A549 (cell line): ENCODE results near the gene CRB2. TPM values are rescaled to one million over a fixed set of nuclear protein-coding genes. Genes with fewer than 3 reads are reported as not detected.

Source experiments
- ATAC-seq, 2 experiments: fragments of 200-7000 bp in 1 of 2; fragments of >200 bp in 1 of 2; cut with Nextera tagmentation in 1 of 2; cut with Tn5 transposase in 1 of 2; 3 replicates each; pipeline versions ENCODE4 v1.8.0 to v1.9.1; 2018 to 2020; ENCODE audit warnings: mild to moderate bottlenecking in 1 of 2, moderate library complexity in 1 of 2
- CTCF ChIA-PET: fragments of 300-600 bp; sonication (Branson Sonifier 250); formaldehyde crosslinking; extraction: SDS; loops from one replicate; lab custom pipeline; 2021; ENCODE audit warnings: antibody characterized with exemption, inconsistent platforms; lab: Yijun Ruan, JAX
- POLR2A ChIA-PET: fragments of 350-600 bp; formaldehyde crosslinking; extraction: SDS; loops from one replicate; lab custom pipeline; 2021; ENCODE audit warnings: antibody characterized with exemption, inconsistent platforms; lab: Yijun Ruan, JAX
- DNase-seq, 2 experiments: peaks; one replicate each; pipeline versions ENCODE4 v3.0.0 to v3.0.0-alpha.2; 2011 to 2016; ENCODE audit warnings: low read depth in 1 of 2, low spot score in 1 of 2
- FAIRE-seq: peaks from 2 replicates; lab custom pipeline; 2011; peaks lifted over from hg19 to GRCh38; lab: Jason Lieb, UNC
- H3K27ac ChIP-seq, 2 experiments: fragments of >200 bp; sonication (Bioruptor Twin); formaldehyde crosslinking; 3 replicates each; pipeline ENCODE4 v1.5.1; 2016 to 2017
- H3K4me1 ChIP-seq: fragments of >200 bp; sonication (Bioruptor Twin); formaldehyde crosslinking; 3 replicates; pipeline ENCODE4 v1.6.1; 2016
- H3K4me2 ChIP-seq: fragments of >200 bp; sonication (Bioruptor Twin); formaldehyde crosslinking; 3 replicates; pipeline ENCODE4 v1.6.1; 2016
- H3K4me3 ChIP-seq: fragments of >200 bp; sonication (Bioruptor Twin); formaldehyde crosslinking; 3 replicates; pipeline ENCODE4 v1.5.1; 2016
- H3K9me3 ChIP-seq: fragments of >200 bp; sonication (Bioruptor Twin); formaldehyde crosslinking; 3 replicates; pipeline ENCODE4 v1.6.1; 2016
- CBX2 ChIP-seq: fragments of 200-600 bp; sonication (generic); IDR thresholded peaks from 2 replicates; pipeline ENCODE4 v1.6.1; 2016; ENCODE audit warnings: low read depth, mild to moderate bottlenecking, borderline replicate concordance
- CBX8 ChIP-seq: fragments of 200-600 bp; sonication (generic); IDR thresholded peaks from 2 replicates; pipeline ENCODE4 v1.6.1; 2016
- CHD2 ChIP-seq: fragments of 150-350 bp; IDR thresholded peaks from 2 replicates; pipeline ENCODE4 v1.6.1; 2014; ENCODE audit warnings: low read length; ENCODE audit not compliant: partially characterized antibody
- CHD4 ChIP-seq: fragments of 200-600 bp; sonication (generic); IDR thresholded peaks from 2 replicates; pipeline ENCODE4 v1.6.1; 2016; ENCODE audit warnings: antibody characterized with exemption, mild to moderate bottlenecking, borderline replicate concordance
- ESRRA ChIP-seq: fragments of 150-350 bp; IDR thresholded peaks from 2 replicates; pipeline ENCODE4 v1.6.1; 2014; ENCODE audit warnings: mild to moderate bottlenecking, low read length, borderline replicate concordance
- FOSL2 ChIP-seq, 2 experiments: fragments of 450-650 bp in 1 of 2; fragments of >200 bp in 1 of 2; sonication (Bioruptor Twin) in 1 of 2; formaldehyde crosslinking; IDR thresholded peaks; 2 replicates each; pipeline versions ENCODE4 v1.5.0 to v1.6.1; 2016 to 2020; ENCODE audit warnings: mild to moderate bottlenecking in 1 of 2, moderate library complexity in 1 of 2
- FOXS1 ChIP-seq: fragments of 250-450 bp; sonication (Bioruptor Pico); IDR thresholded peaks from 2 replicates; pipeline ENCODE4 v1.5.0; 2020; ENCODE audit warnings: mild to moderate bottlenecking, moderate library complexity
- HEYL ChIP-seq: fragments of 250-450 bp; sonication (Bioruptor Pico); IDR thresholded peaks from 2 replicates; pipeline ENCODE4 v1.8.0; 2021; ENCODE audit warnings: mild to moderate bottlenecking, moderate library complexity
- HOXB13 ChIP-seq: fragments of 250-450 bp; sonication (Bioruptor Pico); IDR thresholded peaks from 2 replicates; pipeline ENCODE4 v1.5.0; 2020; ENCODE audit warnings: low read depth, mild to moderate bottlenecking, moderate library complexity
- HOXB5 ChIP-seq: fragments of 250-450 bp; sonication (Bioruptor Pico); IDR thresholded peaks from 2 replicates; pipeline ENCODE4 v1.5.0; 2020; ENCODE audit warnings: mild to moderate bottlenecking, moderate library complexity
- KDM1A ChIP-seq: fragments of 200-600 bp; sonication (generic); IDR thresholded peaks from 2 replicates; pipeline ENCODE4 v1.6.1; 2016; ENCODE audit warnings: low read depth, mild to moderate bottlenecking
- MAFK ChIP-seq: fragments of 450-650 bp; IDR thresholded peaks from 2 replicates; pipeline ENCODE4 v1.6.1; 2014; ENCODE audit not compliant: partially characterized antibody
- MAZ ChIP-seq: fragments of 150-350 bp; IDR thresholded peaks from 2 replicates; pipeline ENCODE4 v1.6.1; 2014; ENCODE audit warnings: antibody characterized with exemption, low read depth, low read length, borderline replicate concordance
- NPAS2 ChIP-seq: fragments of 250-450 bp; sonication (Bioruptor Pico); IDR thresholded peaks from 2 replicates; pipeline ENCODE4 v1.8.0; 2022; ENCODE audit warnings: mild to moderate bottlenecking, moderate library complexity, borderline replicate concordance
- PHF8 ChIP-seq: fragments of 200-600 bp; sonication (generic); IDR thresholded peaks from 2 replicates; pipeline ENCODE4 v1.6.1; 2016; ENCODE audit warnings: low read depth, mild to moderate bottlenecking, antibody characterized with exemption, moderate library complexity, borderline replicate concordance
- POLR2A ChIP-seq: IDR thresholded peaks from 2 replicates; pipeline ENCODE4 v1.6.1; 2012; ENCODE audit warnings: mild to moderate bottlenecking, low read length
- POLR2AphosphoS2 ChIP-seq: conservative IDR thresholded peaks from 2 replicates; pipeline ENCODE4 v1.6.1; 2012; ENCODE audit warnings: low read length, improper control_type of control experiment, inconsistent platforms
- RFX5 ChIP-seq: fragments of 450-650 bp; IDR thresholded peaks from 2 replicates; pipeline ENCODE4 v1.7.1; 2014; ENCODE audit warnings: antibody characterized with exemption, mild to moderate bottlenecking, moderate library complexity
- RNF2 ChIP-seq: fragments of 200-600 bp; sonication (generic); IDR thresholded peaks from 2 replicates; pipeline ENCODE4 v1.6.1; 2016; ENCODE audit warnings: low read depth, mild to moderate bottlenecking, antibody characterized with exemption, moderate library complexity, borderline replicate concordance
- TP53 ChIP-seq: fragments of 250-450 bp; sonication (Bioruptor Pico); IDR thresholded peaks from 2 replicates; pipeline ENCODE4 v1.5.0; 2021; ENCODE audit warnings: mild to moderate bottlenecking, moderate library complexity
- ZFP36 ChIP-seq: fragments of 450-650 bp; IDR thresholded peaks from 2 replicates; pipeline ENCODE4 v1.6.1; 2014; ENCODE audit warnings: borderline replicate concordance; ENCODE audit not compliant: partially characterized antibody
- ZNF302 ChIP-seq: fragments of 250-450 bp; sonication (Bioruptor Pico); IDR thresholded peaks from 2 replicates; pipeline ENCODE4 v1.9.0; 2021; ENCODE audit warnings: inconsistent platforms, mild to moderate bottlenecking, moderate library complexity
- WGBS: methylation state at CpG from one replicate; pipeline ENCODE4 v1.1.6; 2017; ENCODE audit errors: missing lambda C conversion rate; 5-methylcytosine and 5-hydroxymethylcytosine counted together
- polyA plus RNA-seq, 4 experiments: library from polyadenylated mRNA; depleted of rRNA in 3 of 4; stranded (reverse); fragments of >200 nt; fragmentation: RNase III in 1 of 4; extraction: RNeasy Plus Mini Kit Qiagen cat#74134 plus additional on column Dnase treatment in 1 of 4; gene quantifications; 2 replicates in 3 of 4; 3 replicates in 1 of 4; pipeline ENCODE4 v1.2.3, GENCODE V29; 2011 to 2017
- TF ChIP-seq, protein P1 (sequence below): fragments of >200 bp; sonication (Bioruptor Twin); formaldehyde crosslinking; IDR thresholded peaks from 3 replicates; pipeline ENCODE4 v1.6.1; 2016
- TF ChIP-seq, protein P2 (sequence below): fragments of >200 bp; sonication (Bioruptor Twin); formaldehyde crosslinking; IDR thresholded peaks from 3 replicates; pipeline ENCODE4 v1.5.1; 2016
- TF ChIP-seq, protein P3 (sequence below): fragments of 250-450 bp; sonication (Bioruptor Pico); IDR thresholded peaks from 2 replicates; pipeline ENCODE4 v1.5.0; 2021; ENCODE audit warnings: mild to moderate bottlenecking, moderate library complexity, borderline replicate concordance
- TF ChIP-seq, protein P4 (sequence below): IDR thresholded peaks from 2 replicates; pipeline ENCODE4 v1.6.1; 2012
- TF ChIP-seq, protein P5 (sequence below): IDR thresholded peaks from 2 replicates; pipeline ENCODE4 v1.6.1; 2012

The CRB2 gene
- polyA plus RNA-seq, 2 of the 4 experiments (the other 2 are of a cell fraction): 0.01 to 0.05 TPM

DNA sequence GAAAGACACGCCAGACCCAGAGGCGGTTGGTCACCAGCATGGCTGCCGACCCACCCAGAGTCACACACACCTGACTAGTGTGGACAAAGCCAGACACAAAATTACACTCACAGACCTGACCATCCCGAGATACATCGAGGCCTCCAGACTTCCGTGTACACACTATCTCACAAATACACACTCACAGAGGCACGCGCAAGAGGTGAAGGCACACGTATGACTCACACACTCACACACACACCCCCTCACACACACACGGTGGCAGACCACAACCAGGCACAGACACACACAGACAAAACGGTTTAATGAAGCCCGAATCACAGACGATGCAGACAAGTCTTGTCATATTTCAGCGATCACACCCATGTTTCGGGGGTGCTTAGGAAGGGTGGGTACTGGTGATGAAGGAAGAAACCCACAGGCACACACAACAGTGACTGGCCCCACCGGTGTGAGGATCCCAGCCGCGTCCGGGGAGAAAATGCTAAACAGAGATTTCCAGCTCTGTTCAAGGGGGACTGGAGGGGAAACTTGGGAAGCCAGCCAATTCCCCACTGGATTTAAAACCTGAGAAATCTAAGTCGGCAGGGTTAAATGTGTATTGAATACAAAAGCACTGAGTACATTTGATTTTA, 51.3 kb downstream of the CRB2 start:
- ATAC-seq: no peak
- CTCF ChIA-PET: interaction anchor here (0.6 to 3.0 kb wide), 5 partner anchors 8 to 200 kb away, joined by 3 to 16 read pairs (median 3); no protein-coding TSS in a partner anchor
- no peaks in the 10 kb centered on the region for H3K9me3 ChIP-seq
- H3K4me1 ChIP-seq: no peaks in the 10 kb centered on the region
- H3K4me3 ChIP-seq: no peak overlapping the region
- H3K27ac ChIP-seq: no peak overlapping the region
- WGBS: 87% methylated on average over 20 of the region's 20 CpGs
- TF ChIP-seq RNF2 (no peak), ZNF302 (CRISPR knock-in tag) (no peak), FOSL2 (IDR thresholded peaks at IDR 0.05) (no peak), FOSL2 (CRISPR knock-in tag; IDR thresholded peaks at IDR 0.05) (no peak), HOXB5 (no peak), ESRRA (no peak), CBX8 (no peak), HOXB13 (CRISPR knock-in tag) (no peak), CHD4 (no peak), NPAS2 (CRISPR knock-in tag) (no peak), PHF8 (no peak), CBX2 (no peak), TP53 (CRISPR knock-in tag) (no peak), ZFP36 (no peak), KDM1A (no peak)
- TF ChIP-seq, protein P1, sequence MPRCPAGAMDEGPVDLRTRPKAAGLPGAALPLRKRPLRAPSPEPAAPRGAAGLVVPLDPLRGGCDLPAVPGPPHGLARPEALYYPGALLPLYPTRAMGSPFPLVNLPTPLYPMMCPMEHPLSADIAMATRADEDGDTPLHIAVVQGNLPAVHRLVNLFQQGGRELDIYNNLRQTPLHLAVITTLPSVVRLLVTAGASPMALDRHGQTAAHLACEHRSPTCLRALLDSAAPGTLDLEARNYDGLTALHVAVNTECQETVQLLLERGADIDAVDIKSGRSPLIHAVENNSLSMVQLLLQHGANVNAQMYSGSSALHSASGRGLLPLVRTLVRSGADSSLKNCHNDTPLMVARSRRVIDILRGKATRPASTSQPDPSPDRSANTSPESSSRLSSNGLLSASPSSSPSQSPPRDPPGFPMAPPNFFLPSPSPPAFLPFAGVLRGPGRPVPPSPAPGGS: no peak
- TF ChIP-seq, protein P2, sequence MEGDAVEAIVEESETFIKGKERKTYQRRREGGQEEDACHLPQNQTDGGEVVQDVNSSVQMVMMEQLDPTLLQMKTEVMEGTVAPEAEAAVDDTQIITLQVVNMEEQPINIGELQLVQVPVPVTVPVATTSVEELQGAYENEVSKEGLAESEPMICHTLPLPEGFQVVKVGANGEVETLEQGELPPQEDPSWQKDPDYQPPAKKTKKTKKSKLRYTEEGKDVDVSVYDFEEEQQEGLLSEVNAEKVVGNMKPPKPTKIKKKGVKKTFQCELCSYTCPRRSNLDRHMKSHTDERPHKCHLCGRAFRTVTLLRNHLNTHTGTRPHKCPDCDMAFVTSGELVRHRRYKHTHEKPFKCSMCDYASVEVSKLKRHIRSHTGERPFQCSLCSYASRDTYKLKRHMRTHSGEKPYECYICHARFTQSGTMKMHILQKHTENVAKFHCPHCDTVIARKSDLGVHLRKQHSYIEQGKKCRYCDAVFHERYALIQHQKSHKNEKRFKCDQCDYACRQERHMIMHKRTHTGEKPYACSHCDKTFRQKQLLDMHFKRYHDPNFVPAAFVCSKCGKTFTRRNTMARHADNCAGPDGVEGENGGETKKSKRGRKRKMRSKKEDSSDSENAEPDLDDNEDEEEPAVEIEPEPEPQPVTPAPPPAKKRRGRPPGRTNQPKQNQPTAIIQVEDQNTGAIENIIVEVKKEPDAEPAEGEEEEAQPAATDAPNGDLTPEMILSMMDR: no peak
- TF ChIP-seq, all 56 proteins: peak for 0
- POLR2A ChIA-PET: no interaction called here
- DNase-seq: no peak
- no peak overlapping the region for H3K4me2 ChIP-seq
- FAIRE-seq: no peak

DNA sequence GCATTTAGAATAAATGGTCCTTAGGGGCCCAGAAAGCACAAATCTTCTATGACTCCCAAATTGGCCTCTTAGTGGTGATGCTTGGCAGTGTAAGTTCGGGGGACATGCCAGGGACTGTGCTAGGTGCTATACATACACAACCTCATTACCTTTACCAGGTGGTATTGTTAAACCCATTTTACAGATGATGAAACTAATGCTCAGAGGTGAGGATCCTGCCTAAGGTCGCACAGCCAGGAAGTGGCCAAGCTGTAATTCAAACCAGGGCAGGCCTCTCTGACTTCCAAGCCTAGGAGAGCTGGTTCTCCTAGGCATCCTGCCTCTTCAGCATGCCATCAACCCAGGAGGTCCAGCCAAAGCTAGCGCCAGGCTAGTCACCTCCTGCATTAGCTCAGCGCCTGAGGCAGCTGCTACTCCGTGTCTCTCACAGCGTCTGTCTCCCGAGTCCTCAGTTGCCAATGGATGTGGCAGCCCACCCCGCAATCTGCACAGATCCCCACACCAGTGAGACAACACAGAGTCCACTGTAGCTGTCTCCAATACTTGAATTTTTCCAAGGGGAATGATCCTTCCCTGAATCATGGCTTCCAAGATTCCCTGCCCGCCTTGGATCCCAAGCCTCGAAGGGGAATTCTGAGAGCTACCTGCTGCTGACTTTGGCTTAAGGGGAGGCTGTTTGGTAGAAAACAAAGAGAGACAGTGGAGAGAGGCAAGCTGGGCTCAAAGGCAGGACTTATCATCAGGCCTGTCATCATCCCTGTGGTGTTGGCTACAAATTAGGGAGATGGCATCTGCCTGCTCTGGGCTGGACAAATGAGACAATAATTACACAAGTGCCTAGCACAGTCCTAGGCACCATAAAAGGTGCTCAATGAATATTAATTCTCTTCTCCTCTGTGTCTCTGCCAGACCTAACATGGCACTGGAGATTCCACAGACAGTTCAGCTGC, 52.6 kb downstream of the CRB2 start:
- DNase-seq (no peak), FAIRE-seq (no peak), ATAC-seq (no peak; a peak in 1 of 6 replicates)
- ChIA-PET CTCF (interaction anchor here (0.6 to 3.0 kb wide), 5 partner anchors 9 to 316 kb away, joined by 3 to 16 read pairs (median 3); no protein-coding TSS in a partner anchor), POLR2A (no interaction called here)
- 92% methylated on average over 9 of the region's 10 CpGs for WGBS
- Histone ChIP-seq H3K9me3 (no peaks in the 10 kb centered on the region), H3K27ac (no peak overlapping the region), H3K4me1 (no peaks in the 10 kb centered on the region), H3K4me3 (no peak overlapping the region), H3K4me2 (no peak overlapping the region)
- TF ChIP-seq, protein P3, sequence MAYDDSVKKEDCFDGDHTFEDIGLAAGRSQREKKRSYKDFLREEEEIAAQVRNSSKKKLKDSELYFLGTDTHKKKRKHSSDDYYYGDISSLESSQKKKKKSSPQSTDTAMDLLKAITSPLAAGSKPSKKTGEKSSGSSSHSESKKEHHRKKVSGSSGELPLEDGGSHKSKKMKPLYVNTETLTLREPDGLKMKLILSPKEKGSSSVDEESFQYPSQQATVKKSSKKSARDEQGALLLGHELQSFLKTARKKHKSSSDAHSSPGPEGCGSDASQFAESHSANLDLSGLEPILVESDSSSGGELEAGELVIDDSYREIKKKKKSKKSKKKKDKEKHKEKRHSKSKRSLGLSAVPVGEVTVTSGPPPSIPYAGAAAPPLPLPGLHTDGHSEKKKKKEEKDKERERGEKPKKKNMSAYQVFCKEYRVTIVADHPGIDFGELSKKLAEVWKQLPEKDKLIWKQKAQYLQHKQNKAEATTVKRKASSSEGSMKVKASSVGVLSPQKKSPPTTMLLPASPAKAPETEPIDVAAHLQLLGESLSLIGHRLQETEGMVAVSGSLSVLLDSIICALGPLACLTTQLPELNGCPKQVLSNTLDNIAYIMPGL (CRISPR knock-in tag): no peak
- TF ChIP-seq PHF8 (no peak), RFX5 (no peak), POLR2AphosphoS2 (no peak), POLR2A (no peak), HEYL (CRISPR knock-in tag) (no peak), MAFK (no peak), FOXS1 (CRISPR knock-in tag) (no peak), MAZ (no peak), CHD2 (no peak)
- TF ChIP-seq, protein P4, sequence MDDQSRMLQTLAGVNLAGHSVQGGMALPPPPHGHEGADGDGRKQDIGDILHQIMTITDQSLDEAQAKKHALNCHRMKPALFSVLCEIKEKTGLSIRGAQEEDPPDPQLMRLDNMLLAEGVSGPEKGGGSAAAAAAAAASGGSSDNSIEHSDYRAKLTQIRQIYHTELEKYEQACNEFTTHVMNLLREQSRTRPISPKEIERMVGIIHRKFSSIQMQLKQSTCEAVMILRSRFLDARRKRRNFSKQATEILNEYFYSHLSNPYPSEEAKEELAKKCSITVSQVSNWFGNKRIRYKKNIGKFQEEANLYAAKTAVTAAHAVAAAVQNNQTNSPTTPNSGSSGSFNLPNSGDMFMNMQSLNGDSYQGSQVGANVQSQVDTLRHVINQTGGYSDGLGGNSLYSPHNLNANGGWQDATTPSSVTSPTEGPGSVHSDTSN: no peak
- TF ChIP-seq, protein P5, sequence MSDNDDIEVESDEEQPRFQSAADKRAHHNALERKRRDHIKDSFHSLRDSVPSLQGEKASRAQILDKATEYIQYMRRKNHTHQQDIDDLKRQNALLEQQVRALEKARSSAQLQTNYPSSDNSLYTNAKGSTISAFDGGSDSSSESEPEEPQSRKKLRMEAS: no peak
